CD14-positive monocyte (primary cell): ENCODE results near the gene SDC4. TPM values are rescaled to one million over a fixed set of nuclear protein-coding genes. Genes with fewer than 3 reads are reported as not detected.

ENCODE experiments used
- DNase-seq, 3 donors: peaks; one replicate each; pipeline ENCODE4 v3.0.0-alpha.2; 2011 to 2022
- H2AFZ ChIP-seq: 2 replicates; pipeline ENCODE4 v1.6.0; 2012; ENCODE audit warnings: mild to moderate bottlenecking, low read depth, low read length, inconsistent platforms; ENCODE audit not compliant: insufficient read depth, poor library complexity, severe bottlenecking
- H3K27ac ChIP-seq, 2 donors: 1 replicate in 1 of 2; 2 replicates in 1 of 2; pipeline ENCODE4 v1.5.1; 2012 to 2013; ENCODE audit warnings: low read length in 2 of 2, control low read depth in 1 of 2, inconsistent platforms in 1 of 2, low read depth in 1 of 2, mild to moderate bottlenecking in 1 of 2
- H3K27me3 ChIP-seq, 2 donors: one replicate each; pipeline versions ENCODE4 v1.6.0 to v1.6.1; 2011 to 2013; ENCODE audit warnings: low read length in 2 of 2; ENCODE audit not compliant: control insufficient read depth in 2 of 2, insufficient read depth in 2 of 2
- H3K36me3 ChIP-seq, 2 donors: replicated peaks in 1 of 2; 1 replicate in 1 of 2; 2 replicates in 1 of 2; pipeline versions ENCODE4 v1.5.1 to v1.6.1; 2012 to 2013; ENCODE audit warnings: low read length in 2 of 2, control low read depth in 1 of 2, inconsistent platforms in 1 of 2, mild to moderate bottlenecking in 1 of 2; ENCODE audit not compliant: insufficient read depth in 2 of 2, control insufficient read depth in 1 of 2
- H3K4me1 ChIP-seq, 2 donors: 1 replicate in 1 of 2; 2 replicates in 1 of 2; pipeline versions ENCODE4 v1.5.1 to v1.6.1; 2012 to 2013; ENCODE audit warnings: low read length in 2 of 2, control low read depth in 1 of 2, inconsistent platforms in 1 of 2, mild to moderate bottlenecking in 1 of 2, moderate library complexity in 1 of 2; ENCODE audit not compliant: insufficient read depth in 2 of 2, control insufficient read depth in 1 of 2
- H3K4me2 ChIP-seq: replicated peaks from 2 replicates; pipeline ENCODE3; 2012; ENCODE audit warnings: low read length, moderate library complexity, mild to moderate bottlenecking; ENCODE audit not compliant: poor library complexity, severe bottlenecking; ENCODE audit errors: extremely low read depth
- H3K4me3 ChIP-seq, 3 experiments: fragments of 200-600 bp in 1 of 3; sonication (generic) in 1 of 3; replicated peaks in 1 of 3; 1 replicate in 2 of 3; 2 replicates in 1 of 3; pipeline ENCODE4 v1.5.1; 2011 to 2013; ENCODE audit warnings: low read length in 3 of 3, mild to moderate bottlenecking in 3 of 3, control low read depth in 2 of 3, low read depth in 2 of 3, inconsistent platforms in 1 of 3, moderate library complexity in 1 of 3
- H3K79me2 ChIP-seq: 2 replicates; pipeline ENCODE4 v1.6.0; 2012; ENCODE audit warnings: mild to moderate bottlenecking, control low read depth, inconsistent platforms, low read length, moderate library complexity; ENCODE audit not compliant: insufficient read depth
- H3K9ac ChIP-seq: 2 replicates; pipeline ENCODE4 v1.6.0; 2017; ENCODE audit warnings: low read length, mild to moderate bottlenecking; ENCODE audit not compliant: insufficient read depth, poor library complexity, severe bottlenecking
- H3K9me3 ChIP-seq, 2 donors: replicated peaks in 1 of 2; 1 replicate in 1 of 2; 2 replicates in 1 of 2; pipeline versions ENCODE4 v1.5.1 to v1.6.1; 2012 to 2013; ENCODE audit warnings: low read length in 2 of 2, control low read depth in 1 of 2; ENCODE audit not compliant: control insufficient read depth in 1 of 2, insufficient read depth in 1 of 2
- H4K20me1 ChIP-seq: 2 replicates; pipeline ENCODE4 v1.6.0; 2012; ENCODE audit warnings: mild to moderate bottlenecking, low read length, control low read depth, moderate library complexity; ENCODE audit not compliant: insufficient read depth
- H3K27ac Mint-ChIP-seq, 7 donors: one replicate each; pipeline ENCODE4 v1.8.0; 2020; ENCODE audit warnings: mild to moderate bottlenecking in 7 of 7, mixed read lengths in 7 of 7, moderate library complexity in 6 of 7, inconsistent platforms in 2 of 7
- H3K27me3 Mint-ChIP-seq, 3 donors: one replicate each; pipeline ENCODE4 v1.8.0; 2021 to 2022; ENCODE audit warnings: low read depth in 3 of 3, mild to moderate bottlenecking in 3 of 3, mixed read lengths in 3 of 3, moderate library complexity in 3 of 3, inconsistent platforms in 1 of 3
- H3K36me3 Mint-ChIP-seq, 2 donors: one replicate each; pipeline ENCODE4 v1.8.0; 2020; ENCODE audit warnings: mixed read lengths in 2 of 2, inconsistent platforms in 1 of 2, mild to moderate bottlenecking in 1 of 2
- H3K4me1 Mint-ChIP-seq: one replicate; pipeline ENCODE4 v1.8.0; 2020; ENCODE audit warnings: mild to moderate bottlenecking, mixed read lengths
- H3K4me3 Mint-ChIP-seq, 2 donors: one replicate each; pipeline ENCODE4 v1.8.0; 2020; ENCODE audit warnings: mild to moderate bottlenecking in 2 of 2, mixed read lengths in 2 of 2, moderate library complexity in 1 of 2
- H3K9me3 Mint-ChIP-seq, 7 donors: one replicate each; pipeline ENCODE4 v1.8.0; 2020 to 2022; ENCODE audit warnings: mixed read lengths in 7 of 7, mild to moderate bottlenecking in 6 of 7, moderate library complexity in 6 of 7, inconsistent platforms in 2 of 7
- WGBS: methylation state at CpG from one replicate; pipeline ENCODE4 v1.1.5; 2013; ENCODE audit warnings: missing lambda C conversion rate; ENCODE audit not compliant: insufficient coverage; 5-methylcytosine and 5-hydroxymethylcytosine counted together
- intact Hi-C, 2 donors: fragments of 100-400 bp; cut with micrococcal nuclease; formaldehyde crosslinking; loops; one replicate each; pipeline versions ENCODE4 v1.15.0 to v1.15.1; 2023
- polyA plus RNA-seq, 3 donors: library from polyadenylated mRNA; depleted of rRNA in 1 of 3; unstranded in 2 of 3; stranded (reverse) in 1 of 3; fragments of 300-500 nt in 2 of 3; fragments of >200 nt in 1 of 3; fragmentation: Illumina TruSeq in 2 of 3; gene quantifications; 1 replicate in 2 of 3; 2 replicates in 1 of 3; pipeline ENCODE4 v1.2.3, GENCODE V29; 2012 to 2021
- TF ChIP-seq, protein P1 (sequence below): fragments of 200-600 bp; IDR thresholded peaks from one replicate; pipeline ENCODE4 v1.8.0; 2022; ENCODE audit warnings: antibody characterized with exemption, mild to moderate bottlenecking

The SDC4 gene
- polyA plus RNA-seq, 3 donors = 1.6 to 5.1 (median 1.9) TPM

DNA sequence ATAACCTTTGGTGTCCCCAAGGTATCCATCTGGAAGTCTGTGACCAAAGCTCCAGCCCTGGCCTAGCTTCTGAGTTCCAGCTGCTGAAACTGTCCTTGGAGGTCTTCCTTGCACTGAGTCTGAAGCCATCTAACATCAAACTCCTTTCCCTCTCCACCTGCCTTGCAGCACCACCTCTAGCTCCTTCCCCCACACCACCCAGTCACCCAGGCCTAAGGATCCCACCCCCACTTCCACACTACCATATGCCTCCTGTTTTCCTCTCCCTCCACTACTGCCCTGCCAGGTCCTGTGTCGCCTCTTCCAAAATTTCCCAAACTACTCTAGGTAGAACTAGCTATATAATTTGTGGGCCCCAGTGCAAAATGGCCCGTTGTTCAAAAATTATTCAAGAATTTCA, 29.3 kb downstream of the SDC4 start:
- H3K27me3 Mint-ChIP-seq = peaks cover 33 to 40% (median 37%) of the 10 kb centered on the region in 3 donors
- Histone ChIP-seq H3K9me3 (no peaks in the 10 kb centered on the region), H2AFZ (peak overlapping the region; percentile 17), H3K9ac (no peak overlapping the region), H3K4me2 (no peak overlapping the region), H3K27me3 (peaks cover 2 to 26% of the 10 kb centered on the region in 2 donors), H3K36me3 (no peaks in the 10 kb centered on the region), H3K79me2 (no peaks in the 10 kb centered on the region), H4K20me1 (no peaks in the 10 kb centered on the region), H3K4me3 (no peak overlapping the region), H3K4me1 (peaks cover 20 to 21% of the 10 kb centered on the region in 2 donors), H3K27ac (no peak overlapping the region)
- peak overlapping the region in 1 of 7 donors; percentile 35 for H3K27ac Mint-ChIP-seq
- TF ChIP-seq, protein P1, sequence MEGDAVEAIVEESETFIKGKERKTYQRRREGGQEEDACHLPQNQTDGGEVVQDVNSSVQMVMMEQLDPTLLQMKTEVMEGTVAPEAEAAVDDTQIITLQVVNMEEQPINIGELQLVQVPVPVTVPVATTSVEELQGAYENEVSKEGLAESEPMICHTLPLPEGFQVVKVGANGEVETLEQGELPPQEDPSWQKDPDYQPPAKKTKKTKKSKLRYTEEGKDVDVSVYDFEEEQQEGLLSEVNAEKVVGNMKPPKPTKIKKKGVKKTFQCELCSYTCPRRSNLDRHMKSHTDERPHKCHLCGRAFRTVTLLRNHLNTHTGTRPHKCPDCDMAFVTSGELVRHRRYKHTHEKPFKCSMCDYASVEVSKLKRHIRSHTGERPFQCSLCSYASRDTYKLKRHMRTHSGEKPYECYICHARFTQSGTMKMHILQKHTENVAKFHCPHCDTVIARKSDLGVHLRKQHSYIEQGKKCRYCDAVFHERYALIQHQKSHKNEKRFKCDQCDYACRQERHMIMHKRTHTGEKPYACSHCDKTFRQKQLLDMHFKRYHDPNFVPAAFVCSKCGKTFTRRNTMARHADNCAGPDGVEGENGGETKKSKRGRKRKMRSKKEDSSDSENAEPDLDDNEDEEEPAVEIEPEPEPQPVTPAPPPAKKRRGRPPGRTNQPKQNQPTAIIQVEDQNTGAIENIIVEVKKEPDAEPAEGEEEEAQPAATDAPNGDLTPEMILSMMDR = no peak
- intact Hi-C loops = loop anchor here (1.0 to 5.0 kb wide), 4 partner anchors 118 to 452 kb away; no protein-coding TSS in a partner anchor
- peaks cover 0 to 6% (median 2%) of the 10 kb centered on the region in 7 donors for H3K9me3 Mint-ChIP-seq
- peaks cover 28% of the 10 kb centered on the region for H3K4me1 Mint-ChIP-seq
- no peak overlapping the region for H3K4me3 Mint-ChIP-seq
- DNase-seq = no peak
- WGBS = 40% methylated on average over 2 of the region's 2 CpGs
- no peaks in the 10 kb centered on the region for H3K36me3 Mint-ChIP-seq

DNA sequence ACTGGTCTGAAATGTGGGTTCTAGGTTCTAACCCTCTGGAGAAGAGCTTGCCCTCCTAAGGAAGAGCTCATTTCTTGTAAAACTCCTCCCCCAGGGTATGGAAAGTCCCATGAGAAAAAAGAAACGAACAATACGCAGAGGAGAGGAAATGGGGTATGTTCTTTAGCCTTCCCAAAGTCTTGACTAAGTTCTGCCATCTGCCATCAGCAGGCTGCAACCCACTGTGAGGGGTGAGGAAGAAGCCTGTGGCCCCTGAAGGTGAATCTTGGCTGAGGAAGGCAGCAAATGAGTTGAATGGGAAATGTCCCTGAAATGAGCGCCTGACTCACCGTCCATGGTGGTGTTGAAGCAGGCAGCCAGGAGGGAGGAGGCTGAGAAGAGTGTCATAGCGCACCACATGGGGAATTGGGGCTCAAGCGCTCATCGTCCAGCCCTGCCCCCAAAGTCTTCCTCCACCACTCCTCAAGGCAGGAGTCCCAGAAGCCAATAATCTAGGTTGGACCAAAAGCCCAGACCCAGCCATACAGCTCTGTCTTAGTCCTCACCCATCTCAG, 29.8 kb downstream of the SDC4 start:
- H3K27me3 Mint-ChIP-seq = peaks cover 33 to 42% (median 39%) of the 10 kb centered on the region in 3 donors
- no peaks in the 10 kb centered on the region for H3K36me3 ChIP-seq
- TF ChIP-seq, protein P1 = no peak
- peaks cover 2 to 26% of the 10 kb centered on the region in 2 donors for H3K27me3 ChIP-seq
- H3K27ac ChIP-seq = no peak overlapping the region
- no peak overlapping the region for H2AFZ ChIP-seq
- H3K9me3 Mint-ChIP-seq = peaks cover 0 to 6% (median 2%) of the 10 kb centered on the region in 7 donors
- intact Hi-C loops = loop anchor here (2.0 to 5.0 kb wide), 3 partner anchors 118 to 452 kb away; no protein-coding TSS in a partner anchor
- H3K36me3 Mint-ChIP-seq = no peaks in the 10 kb centered on the region
- H3K9ac ChIP-seq = no peak overlapping the region
- DNase-seq = no peak
- no peak overlapping the region for H3K4me3 ChIP-seq
- WGBS = 98% methylated on average over 5 of the region's 7 CpGs
- peaks cover 20 to 21% of the 10 kb centered on the region in 2 donors for H3K4me1 ChIP-seq
- H3K79me2 ChIP-seq = no peaks in the 10 kb centered on the region
- no peaks in the 10 kb centered on the region for H3K9me3 ChIP-seq
- H3K27ac Mint-ChIP-seq = no peak overlapping the region
- H4K20me1 ChIP-seq = no peaks in the 10 kb centered on the region
- no peak overlapping the region for H3K4me2 ChIP-seq
- peaks cover 28% of the 10 kb centered on the region for H3K4me1 Mint-ChIP-seq
- no peak overlapping the region for H3K4me3 Mint-ChIP-seq
